H1 (cell line): ENCODE results near the gene GRB7. TPM values are rescaled to one million over a fixed set of nuclear protein-coding genes. Genes with fewer than 3 reads are reported as not detected.

Experiments used
- CTCF ChIA-PET: fragments of 300-600 bp; sonication (Branson Sonifier 250); formaldehyde crosslinking; loops from one replicate; lab custom pipeline; 2021; ENCODE audit not compliant: partially characterized antibody; lab: Charles Lee
- POLR2A ChIA-PET: fragments of 300-600 bp; sonication (Branson Sonifier 250); formaldehyde crosslinking; loops from one replicate; lab custom pipeline; 2021; ENCODE audit warnings: inconsistent platforms; ENCODE audit not compliant: partially characterized antibody; lab: Charles Lee
- DNase-seq, 2 experiments: peaks; one replicate each; pipeline versions ENCODE4 v3.0.0 to v3.0.0-alpha.2; 2010 to 2022; ENCODE audit warnings: low spot score in 2 of 2, low read depth in 1 of 2, mixed read lengths in 1 of 2
- FAIRE-seq: peaks from 2 replicates; lab custom pipeline; 2011; peaks lifted over from hg19 to GRCh38; lab: Jason Lieb, UNC
- H2AFZ ChIP-seq: 2 replicates; pipeline ENCODE4 v1.8.1; 2012; ENCODE audit warnings: low read length, inconsistent platforms
- H2AK5ac ChIP-seq: 2 replicates; pipeline ENCODE4 v1.6.1; 2013; ENCODE audit warnings: low read depth, low read length
- H2BK120ac ChIP-seq: replicated peaks from 2 replicates; pipeline ENCODE3; 2013; ENCODE audit warnings: low read depth, low read length, inconsistent platforms
- H2BK12ac ChIP-seq: 2 replicates; pipeline ENCODE4 v1.6.1; 2013; ENCODE audit warnings: low read depth, low read length
- H2BK15ac ChIP-seq: 2 replicates; pipeline ENCODE4 v1.6.1; 2013; ENCODE audit warnings: low read length
- H2BK20ac ChIP-seq: 2 replicates; pipeline ENCODE4 v1.6.1; 2013; ENCODE audit warnings: low read length
- H2BK5ac ChIP-seq: 2 replicates; pipeline ENCODE4 v1.6.1; 2013; ENCODE audit warnings: low read depth, low read length
- H3K14ac ChIP-seq: 2 replicates; pipeline ENCODE4 v1.6.1; 2013; ENCODE audit warnings: inconsistent platforms; ENCODE audit not compliant: insufficient read length
- H3K18ac ChIP-seq: 2 replicates; pipeline ENCODE4 v1.6.1; 2013; ENCODE audit warnings: low read length; ENCODE audit errors: extremely low read depth
- H3K23ac ChIP-seq: 2 replicates; pipeline ENCODE4 v1.6.1; 2013; ENCODE audit warnings: inconsistent platforms; ENCODE audit not compliant: insufficient read length
- H3K23me2 ChIP-seq: 2 replicates; pipeline ENCODE4 v1.6.1; 2013; ENCODE audit warnings: low read depth, low read length
- H3K27ac ChIP-seq: 2 replicates; pipeline ENCODE4 v1.6.1; 2011; ENCODE audit warnings: low read depth, low read length, inconsistent platforms
- H3K27me3 ChIP-seq, 4 experiments: replicated peaks in 1 of 4; 1 replicate in 1 of 4; 2 replicates in 3 of 4; pipeline versions ENCODE4 v1.6.1 to v1.8.1; 2011 to 2013; ENCODE audit warnings: low read length in 3 of 4, mild to moderate bottlenecking in 3 of 4, inconsistent platforms in 2 of 4, mixed read lengths in 2 of 4, moderate library complexity in 1 of 4; ENCODE audit not compliant: control insufficient read depth in 3 of 4, insufficient read depth in 3 of 4; ENCODE audit errors: extremely low read depth in 1 of 4
- H3K36me3 ChIP-seq, 4 experiments: 2 replicates each; pipeline versions ENCODE4 v1.6.1 to v1.8.1; 2011 to 2013; ENCODE audit warnings: mild to moderate bottlenecking in 4 of 4, low read length in 3 of 4, moderate library complexity in 2 of 4, control low read depth in 1 of 4, inconsistent platforms in 1 of 4; ENCODE audit not compliant: insufficient read depth in 4 of 4, control insufficient read depth in 2 of 4
- H3K4ac ChIP-seq: replicated peaks from 2 replicates; pipeline ENCODE3; 2013; ENCODE audit warnings: low read length, low read depth, mixed read lengths, inconsistent platforms; ENCODE audit not compliant: insufficient read length
- H3K4me1 ChIP-seq, 4 experiments: replicated peaks in 1 of 4; 1 replicate in 1 of 4; 2 replicates in 3 of 4; pipeline versions ENCODE4 v1.6.1 to v1.8.1; 2011 to 2013; ENCODE audit warnings: low read length in 3 of 4, inconsistent platforms in 2 of 4, mixed read lengths in 1 of 4; ENCODE audit not compliant: insufficient read depth in 4 of 4, control insufficient read depth in 3 of 4
- H3K4me2 ChIP-seq, 2 experiments: 2 replicates each; pipeline versions ENCODE4 v1.6.1 to v1.8.1; 2011 to 2013; ENCODE audit warnings: low read depth in 2 of 2, low read length in 2 of 2, control low read depth in 1 of 2, inconsistent platforms in 1 of 2, mild to moderate bottlenecking in 1 of 2; ENCODE audit not compliant: insufficient read depth in 1 of 2
- H3K4me3 ChIP-seq, 4 experiments: fragments of 200-600, 300-600 bp in 1 of 4; sonication (generic), shearing (Covaris generic), sonication (Bioruptor Twin) in 1 of 4; 2 replicates each; pipeline versions ENCODE4 v1.5.1 to v1.8.1; 2011 to 2016; ENCODE audit warnings: low read length in 4 of 4, low read depth in 3 of 4, control low read depth in 2 of 4, inconsistent platforms in 2 of 4, mild to moderate bottlenecking in 2 of 4, mixed read lengths in 1 of 4, moderate library complexity in 1 of 4; ENCODE audit not compliant: insufficient read depth in 2 of 4; ENCODE audit errors: extremely low read depth in 1 of 4
- H3K56ac ChIP-seq: replicated peaks from 2 replicates; pipeline ENCODE3; 2013; ENCODE audit warnings: low read depth, mild to moderate bottlenecking, mixed read lengths, low read length, inconsistent platforms; ENCODE audit not compliant: insufficient read length
- H3K79me1 ChIP-seq: 2 replicates; pipeline ENCODE4 v1.6.1; 2013; ENCODE audit warnings: low read depth, low read length, control low read depth
- H3K79me2 ChIP-seq, 2 experiments: 2 replicates each; pipeline versions ENCODE4 v1.6.1 to v1.8.1; 2012 to 2013; ENCODE audit warnings: low read length in 2 of 2, mild to moderate bottlenecking in 2 of 2, inconsistent platforms in 1 of 2; ENCODE audit not compliant: insufficient read depth in 2 of 2, control insufficient read depth in 1 of 2
- H3K9ac ChIP-seq, 4 experiments: replicated peaks in 1 of 4; 1 replicate in 1 of 4; 2 replicates in 3 of 4; pipeline versions ENCODE4 v1.6.1 to v1.8.1; 2011 to 2013; ENCODE audit warnings: low read depth in 3 of 4, low read length in 3 of 4, control low read depth in 2 of 4, mild to moderate bottlenecking in 2 of 4, moderate library complexity in 2 of 4, inconsistent platforms in 1 of 4; ENCODE audit errors: extremely low read depth in 1 of 4
- H3K9me3 ChIP-seq, 2 experiments: 2 replicates each; pipeline versions ENCODE4 v1.6.1 to v1.8.1; 2012 to 2013; ENCODE audit warnings: mild to moderate bottlenecking in 2 of 2, moderate library complexity in 2 of 2, control low read depth in 1 of 2, inconsistent platforms in 1 of 2, low read depth in 1 of 2, low read length in 1 of 2, mixed read lengths in 1 of 2; ENCODE audit not compliant: insufficient read depth in 2 of 2
- H4K20me1 ChIP-seq, 2 experiments: replicated peaks in 1 of 2; 2 replicates each; pipeline versions ENCODE3 to v1.8.1; 2011 to 2013; ENCODE audit warnings: inconsistent platforms in 2 of 2, low read length in 2 of 2, mild to moderate bottlenecking in 1 of 2; ENCODE audit not compliant: insufficient read depth in 2 of 2, control insufficient read depth in 1 of 2
- H4K5ac ChIP-seq: 2 replicates; pipeline ENCODE4 v1.6.1; 2013; ENCODE audit warnings: low read length, low read depth, mixed read lengths, inconsistent platforms; ENCODE audit not compliant: insufficient read length
- H4K8ac ChIP-seq: 2 replicates; pipeline ENCODE4 v1.8.0; 2013; ENCODE audit warnings: mild to moderate bottlenecking, moderate library complexity, low read length, inconsistent platforms; ENCODE audit not compliant: insufficient read depth; ENCODE audit errors: extremely low read depth
- H4K91ac ChIP-seq: replicated peaks from 2 replicates; pipeline ENCODE3; 2013; ENCODE audit warnings: low read length, mixed read lengths, inconsistent platforms; ENCODE audit not compliant: insufficient read length
- BCL11A ChIP-seq, 2 experiments: IDR thresholded peaks; one replicate each; pipeline ENCODE4 v1.6.1; 2011; ENCODE audit warnings: low read depth in 2 of 2, low read length in 2 of 2, mild to moderate bottlenecking in 2 of 2
- EP300 ChIP-seq, 2 experiments: IDR thresholded peaks; 1 replicate in 1 of 2; 2 replicates in 1 of 2; pipeline ENCODE4 v1.6.1; 2011 to 2012; ENCODE audit warnings: low read depth in 2 of 2, low read length in 2 of 2, mild to moderate bottlenecking in 2 of 2, borderline replicate concordance in 1 of 2, inconsistent platforms in 1 of 2, moderate library complexity in 1 of 2
- EZH2 ChIP-seq: fragments of 200-600 bp; sonication (generic); IDR thresholded peaks from 2 replicates; pipeline ENCODE4 v1.7.1; 2012; ENCODE audit warnings: low read depth, mild to moderate bottlenecking, moderate library complexity, low read length, inconsistent platforms; ENCODE audit not compliant: severe bottlenecking
- POLR2A ChIP-seq, 2 experiments: IDR thresholded peaks; 1 replicate in 1 of 2; 2 replicates in 1 of 2; pipeline ENCODE4 v1.6.1; 2011; ENCODE audit warnings: low read depth in 2 of 2, low read length in 2 of 2, mild to moderate bottlenecking in 2 of 2; ENCODE audit errors: control extremely low read depth in 1 of 2
- RXRA ChIP-seq: IDR thresholded peaks from 2 replicates; pipeline ENCODE4 v1.6.1; 2011; ENCODE audit warnings: low read depth, mild to moderate bottlenecking, low read length, moderate library complexity; ENCODE audit not compliant: insufficient read depth
- SIN3A ChIP-seq, 2 experiments: IDR thresholded peaks in 1 of 2; conservative IDR thresholded peaks in 1 of 2; 2 replicates each; pipeline ENCODE4 v1.6.1; 2011 to 2012; ENCODE audit warnings: low read length in 2 of 2, improper control_type of control experiment in 1 of 2, low read depth in 1 of 2, mild to moderate bottlenecking in 1 of 2
- SP2 ChIP-seq: IDR thresholded peaks from 2 replicates; pipeline ENCODE4 v1.6.1; 2012; ENCODE audit warnings: mild to moderate bottlenecking, low read length, inconsistent platforms
- TAF1 ChIP-seq: IDR thresholded peaks from 2 replicates; pipeline ENCODE4 v1.6.1; 2011; ENCODE audit warnings: mild to moderate bottlenecking, low read depth, low read length
- WGBS, 2 experiments: shearing (Covaris generic) in 1 of 2; methylation state at CpG; one replicate each; pipeline versions ENCODE4 v1.1.6 to v1.1.7; 2013 to 2015; ENCODE audit warnings: low lambda C conversion rate in 2 of 2, mixed read lengths in 2 of 2, inconsistent platforms in 1 of 2, low coverage in 1 of 2, missing lambda C conversion rate in 1 of 2; ENCODE audit not compliant: insufficient replicate concordance in 2 of 2, insufficient coverage in 1 of 2, insufficient read length in 1 of 2; ENCODE audit errors: extremely low coverage in 1 of 2, missing lambda C conversion rate in 1 of 2; 5-methylcytosine and 5-hydroxymethylcytosine counted together
- polyA plus RNA-seq, 7 experiments: library from polyadenylated mRNA; depleted of rRNA in 3 of 7; stranded (reverse) in 5 of 7; unstranded in 2 of 7; fragments of >200 nt in 5 of 7; fragments of 200-250 nt in 2 of 7; gene quantifications; 1 replicate in 5 of 7; 2 replicates in 1 of 7; 4 replicates in 1 of 7; pipeline versions ENCODE4 v1.2.1 to v1.2.3, GENCODE V29; 2011 to 2013; ENCODE audit warnings: missing spikeins in 2 of 7, mixed read lengths in 2 of 7
- total RNA-seq: library from RNA; stranded (reverse); fragmentation: NEBNext Ultra II Directional; extraction: Animal tissue kit (Norgen Biotek cat#: 25700); gene quantifications from 2 replicates; pipeline ENCODE4 v1.2.1, GENCODE V29; 2021
- TF ChIP-seq, protein P1 (sequence below): IDR thresholded peaks from 2 replicates; pipeline ENCODE4 v1.6.1; 2012; ENCODE audit warnings: inconsistent platforms

Gene GRB7
- total and polyA plus RNA-seq, 2 of the 8 experiments (the other 6 are each of a cell fraction or from before 2014, with no cell fraction given), result 32.2 to 41.5 TPM

DNA sequence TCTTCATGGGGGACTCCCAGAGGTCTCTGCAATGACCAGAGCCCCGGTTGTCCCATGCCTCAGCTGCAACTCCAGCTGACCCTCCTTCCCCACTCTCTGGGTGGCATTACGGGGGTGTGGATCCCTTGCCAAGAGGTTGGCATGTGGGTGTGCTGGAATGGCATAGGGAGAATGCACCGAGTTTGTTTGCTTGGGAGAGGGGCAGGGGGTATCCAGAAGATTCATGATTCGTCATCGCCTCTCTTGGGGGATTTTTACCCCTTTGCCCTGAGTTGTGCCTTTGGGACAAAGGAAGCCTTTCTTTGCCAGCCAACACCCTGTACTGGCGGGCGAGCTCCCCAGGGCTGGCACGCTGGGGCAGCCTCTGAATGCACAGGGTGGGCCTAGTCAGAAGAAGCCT is 31.4 kb upstream of the GRB7 start:
- CTCF ChIA-PET, result interaction anchor here (0.8 to 52.4 kb wide), 4 partner anchors 9 to 72 kb away, joined by 3 to 1885 read pairs (median 10); partner anchors contain the start of genes MIEN1, PPP1R1B and STARD3
- H3K4me2 ChIP-seq, result no peak overlapping the region

More for the DNA sequence above, 31.4 kb upstream of the GRB7 start:
- no peaks in the 10 kb centered on the region for H3K9me3 ChIP-seq
- TF ChIP-seq POLR2A (IDR thresholded peaks at IDR 0.05; ENCODE audit: control extremely low read depth in 1 of 2, low read depth in 2 of 2, low read length in 2 of 2), result no peak
- TF ChIP-seq EP300 (IDR thresholded peaks at IDR 0.05; ENCODE audit: borderline replicate concordance in 1 of 2, low read depth in 2 of 2, low read length in 2 of 2), result no peak
- TF ChIP-seq SP2, result no peak
- TF ChIP-seq TAF1, result no peak
- no peak for TF ChIP-seq SIN3A (conservative IDR thresholded peaks at IDR 0.05 in 1 of 2, IDR thresholded peaks at IDR 0.05 in 1 of 2; ENCODE audit: low read depth in 1 of 2, low read length in 2 of 2)
- TF ChIP-seq, protein P1, sequence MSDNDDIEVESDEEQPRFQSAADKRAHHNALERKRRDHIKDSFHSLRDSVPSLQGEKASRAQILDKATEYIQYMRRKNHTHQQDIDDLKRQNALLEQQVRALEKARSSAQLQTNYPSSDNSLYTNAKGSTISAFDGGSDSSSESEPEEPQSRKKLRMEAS, result no peak
- TF ChIP-seq EZH2, result no peak
- no peak for TF ChIP-seq BCL11A (IDR thresholded peaks at IDR 0.05; ENCODE audit: low read depth in 2 of 2, low read length in 2 of 2)
- no peak for TF ChIP-seq RXRA
- no peak overlapping the region for H3K9ac ChIP-seq
- H2BK120ac ChIP-seq, result no peak overlapping the region
- 83% methylated on average over 8 of the region's 8 CpGs; no CpG with 5 or more reads in 1 of the 2 experiments for WGBS, 2 experiments
- H2BK5ac ChIP-seq, result peak overlapping the region; percentile 67; the same call in 1 of the 2 replicates
- H2AFZ ChIP-seq, result no peak overlapping the region
- H3K4me1 ChIP-seq, result peaks cover 12 to 42% (median 25%) of the 10 kb centered on the region in 4 experiments
- no peak overlapping the region for H2BK12ac ChIP-seq
- H3K79me1 ChIP-seq, result peaks cover 22% of the 10 kb centered on the region
- no peak overlapping the region for H3K23ac ChIP-seq
- peaks cover 29 to 40% of the 10 kb centered on the region in 2 experiments for H4K20me1 ChIP-seq
- H2BK15ac ChIP-seq, result no peak overlapping the region
- H3K56ac ChIP-seq, result no peak overlapping the region
- H2AK5ac ChIP-seq, result no peak overlapping the region
- H3K4ac ChIP-seq, result no peak overlapping the region
- FAIRE-seq, result no peak
- H3K4me3 ChIP-seq, result no peak overlapping the region
- POLR2A ChIA-PET, result interaction anchor here (1.0 to 38.1 kb wide), 5 partner anchors 9 to 31 kb away, joined by 4 to 708 read pairs (median 23); partner anchors contain the start of genes PGAP3, PNMT and TCAP
- peaks cover 18 to 48% (median 38%) of the 10 kb centered on the region in 4 experiments for H3K36me3 ChIP-seq
- no peak overlapping the region for H2BK20ac ChIP-seq
- peaks cover 4% of the 10 kb centered on the region; the same call in 1 of the 2 replicates for H3K23me2 ChIP-seq
- no peak overlapping the region for H3K27ac ChIP-seq
- H4K5ac ChIP-seq, result no peak overlapping the region
- no peak overlapping the region for H4K91ac ChIP-seq
- no peak overlapping the region for H3K14ac ChIP-seq
- no peak for DNase-seq
- no peak overlapping the region for H3K18ac ChIP-seq
- no peaks in the 10 kb centered on the region for H3K27me3 ChIP-seq
- no peak overlapping the region; the same call in 1 of the 2 replicates for H4K8ac ChIP-seq
- H3K79me2 ChIP-seq, result peaks cover 33 to 86% of the 10 kb centered on the region in 2 experiments
